Central memory CD8-positive, alpha-beta T cell (primary cell): Measurements from ENCODE around the gene ST6GALNAC3.

Experiments
- ATAC-seq: fragments of 150-1000 bp; cut with Tn5 transposase; replicated peaks from 2 replicates; pipeline ENCODE4 v1.10.0; 2022; ENCODE audit warnings: mild to moderate bottlenecking, moderate FRiP score, moderate number of reproducible peaks; ENCODE audit not compliant: poor library complexity, severe bottlenecking; ENCODE audit errors: extremely low read depth
- DNase-seq, 2 donors: peaks; one replicate each; pipeline ENCODE4 v3.0.0; 2021; ENCODE audit warnings: low spot score in 2 of 2
- H3K27ac Mint-ChIP-seq: one replicate; pipeline ENCODE4 v1.8.0; 2022; ENCODE audit warnings: low read depth, mild to moderate bottlenecking, moderate library complexity, mixed read lengths
- H3K27me3 Mint-ChIP-seq: one replicate; pipeline ENCODE4 v1.8.0; 2022; ENCODE audit warnings: mixed read lengths
- H3K36me3 Mint-ChIP-seq: one replicate; pipeline ENCODE4 v1.8.0; 2022; ENCODE audit warnings: mild to moderate bottlenecking, moderate library complexity, mixed read lengths; ENCODE audit not compliant: insufficient read depth
- H3K4me1 Mint-ChIP-seq: one replicate; pipeline ENCODE4 v1.8.0; 2022; ENCODE audit warnings: mixed read lengths
- H3K4me3 Mint-ChIP-seq: one replicate; pipeline ENCODE4 v1.8.0; 2022; ENCODE audit warnings: mild to moderate bottlenecking, moderate library complexity, mixed read lengths
- H3K9me3 Mint-ChIP-seq: one replicate; pipeline ENCODE4 v1.8.0; 2022; ENCODE audit warnings: mixed read lengths

ST6GALNAC3 gene

DNA sequence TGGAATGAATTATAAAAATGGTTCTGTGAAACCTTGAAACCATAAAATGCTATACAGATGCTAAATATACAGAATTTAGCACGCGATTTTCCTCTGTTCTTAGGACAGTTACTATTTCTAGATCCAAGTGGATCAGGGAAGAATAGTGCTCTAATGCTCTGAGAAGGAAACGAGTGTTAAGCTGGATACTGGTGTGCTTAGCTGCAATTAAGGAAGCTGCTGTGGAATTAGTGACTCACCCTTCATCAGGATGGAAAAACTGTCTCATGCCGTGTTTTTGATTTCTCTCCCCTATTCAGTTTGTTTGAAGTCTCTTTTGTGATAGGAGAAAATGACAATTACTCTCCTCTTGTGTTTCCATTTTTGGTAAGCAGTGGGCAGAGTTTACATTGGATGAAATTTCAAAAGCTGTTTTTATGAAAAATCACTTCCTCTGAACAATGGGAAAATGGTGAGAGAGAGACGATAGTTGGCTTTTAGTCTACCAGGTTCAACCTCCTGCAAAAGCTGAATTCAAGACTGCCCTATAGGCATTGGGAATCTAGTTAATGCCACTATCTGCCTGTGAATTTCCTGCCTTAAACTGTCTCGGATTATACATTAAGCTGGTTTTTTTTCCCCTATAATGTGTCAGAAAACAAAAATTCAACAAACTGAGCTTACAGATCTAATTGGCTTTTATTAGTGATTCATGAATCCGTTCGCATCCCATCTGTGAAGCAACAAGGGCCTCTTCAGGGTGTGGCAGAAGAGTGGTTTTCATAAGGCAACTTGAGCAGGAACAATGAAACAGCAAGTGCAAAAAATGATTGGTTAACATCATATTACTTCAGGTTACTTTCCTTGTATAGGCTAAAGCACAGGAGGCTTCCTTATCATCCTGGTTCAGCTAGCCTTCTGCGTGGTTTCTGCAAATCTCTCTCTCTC, 179.8 kb downstream of the ST6GALNAC3 start:
- Mint-ChIP-seq H3K36me3 (no peaks in the 10 kb centered on the region), H3K9me3 (no peaks in the 10 kb centered on the region), H3K27ac (no peak overlapping the region), H3K4me3 (no peak overlapping the region), H3K27me3 (peaks cover 9% of the 10 kb centered on the region), H3K4me1 (peaks cover 12% of the 10 kb centered on the region)
- ATAC-seq (no peak), DNase-seq (no peak)

DNA sequence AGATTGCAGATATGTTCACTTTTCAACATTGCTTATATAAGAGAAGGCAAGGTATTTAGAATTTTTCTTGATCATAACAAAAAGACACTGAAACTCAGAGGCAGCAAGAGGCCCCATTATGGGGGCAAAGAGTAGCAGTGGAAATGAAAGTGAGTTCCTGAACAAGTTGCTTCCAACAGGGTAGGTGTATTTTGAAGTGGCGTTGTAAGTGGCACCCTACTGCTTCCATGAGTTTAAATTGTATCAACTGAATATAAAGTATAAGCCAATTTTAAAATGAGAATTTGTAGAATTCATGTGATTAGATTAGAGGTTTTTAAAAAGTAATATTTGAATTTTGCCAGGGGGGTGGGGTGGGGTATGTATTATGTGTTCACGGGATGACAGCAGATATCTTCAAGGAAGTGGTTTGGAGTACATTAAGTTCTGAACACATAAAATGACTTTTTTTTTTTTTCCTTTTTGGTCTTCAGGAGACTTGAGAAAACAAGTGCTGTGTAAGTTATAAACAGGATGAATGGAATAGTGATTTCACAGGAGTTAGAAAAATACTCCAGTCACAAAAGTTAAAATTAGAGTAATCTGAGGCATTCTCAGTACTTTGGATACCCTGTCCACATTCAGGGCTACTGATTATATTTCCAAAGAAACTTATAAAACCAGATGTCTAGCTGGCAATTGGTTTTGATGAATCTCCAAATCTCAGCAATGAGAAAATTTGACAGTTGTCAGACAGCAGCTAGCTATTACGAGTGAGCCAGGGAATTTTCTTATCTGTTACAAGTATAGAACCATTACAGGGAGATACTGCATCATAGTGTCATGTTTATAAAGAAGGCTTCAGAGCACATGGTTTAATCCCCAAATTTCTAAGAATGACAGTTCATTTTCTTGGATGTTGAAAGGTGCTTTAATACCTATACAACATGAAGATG, 182.0 kb downstream of the ST6GALNAC3 start:
- Mint-ChIP-seq H3K36me3 (no peaks in the 10 kb centered on the region), H3K4me3 (peak overlapping the region; percentile 8), H3K9me3 (no peaks in the 10 kb centered on the region), H3K4me1 (peaks cover 24% of the 10 kb centered on the region), H3K27me3 (no peaks in the 10 kb centered on the region), H3K27ac (no peak overlapping the region)
- ATAC-seq (no peak), DNase-seq (no peak)

GRCh38 chr1:76257823-76258222, 183.3 kb downstream of the ST6GALNAC3 start:
- DNase-seq = no peak
- Mint-ChIP-seq H3K27ac (no peak overlapping the region), H3K36me3 (no peaks in the 10 kb centered on the region), H3K4me3 (no peak overlapping the region), H3K4me1 (peaks cover 24% of the 10 kb centered on the region), H3K9me3 (no peaks in the 10 kb centered on the region), H3K27me3 (no peaks in the 10 kb centered on the region)
- ATAC-seq = no peak

GRCh38 chr1:76259270-76259669, 184.7 kb downstream of the ST6GALNAC3 start:
- H3K4me1 Mint-ChIP-seq = peaks cover 24% of the 10 kb centered on the region
- no peak overlapping the region for H3K27ac Mint-ChIP-seq
- no peaks in the 10 kb centered on the region for H3K36me3 Mint-ChIP-seq
- no peaks in the 10 kb centered on the region for H3K27me3 Mint-ChIP-seq
- ATAC-seq (no peak), DNase-seq (no peak)
- no peak overlapping the region for H3K4me3 Mint-ChIP-seq
- no peaks in the 10 kb centered on the region for H3K9me3 Mint-ChIP-seq

DNA sequence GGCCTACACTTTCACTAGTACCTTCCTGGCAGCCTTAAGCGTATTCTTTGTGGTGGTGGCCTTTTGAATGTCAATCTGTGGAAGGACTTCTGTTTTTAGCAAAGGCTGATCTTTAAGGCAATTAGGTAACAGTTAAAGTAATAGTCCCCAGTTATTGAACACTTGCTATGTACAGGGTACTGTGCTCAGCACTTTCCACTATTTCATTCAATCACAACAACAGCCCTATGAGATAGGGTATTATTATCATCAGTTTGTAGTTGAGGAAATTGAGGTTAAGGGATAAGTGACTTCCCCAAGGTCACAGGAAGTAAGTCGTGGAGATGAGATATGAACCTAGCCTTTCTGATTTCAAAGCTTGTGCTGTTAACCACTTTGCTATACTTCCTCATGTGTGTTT, 185.7 kb downstream of the ST6GALNAC3 start:
- no peaks in the 10 kb centered on the region for H3K9me3 Mint-ChIP-seq
- no peak overlapping the region for H3K27ac Mint-ChIP-seq
- H3K4me1 Mint-ChIP-seq = peaks cover 24% of the 10 kb centered on the region
- DNase-seq (no peak), ATAC-seq (peak; percentile 56)
- no peaks in the 10 kb centered on the region for H3K36me3 Mint-ChIP-seq
- H3K27me3 Mint-ChIP-seq = no peaks in the 10 kb centered on the region
- no peak overlapping the region for H3K4me3 Mint-ChIP-seq

DNA sequence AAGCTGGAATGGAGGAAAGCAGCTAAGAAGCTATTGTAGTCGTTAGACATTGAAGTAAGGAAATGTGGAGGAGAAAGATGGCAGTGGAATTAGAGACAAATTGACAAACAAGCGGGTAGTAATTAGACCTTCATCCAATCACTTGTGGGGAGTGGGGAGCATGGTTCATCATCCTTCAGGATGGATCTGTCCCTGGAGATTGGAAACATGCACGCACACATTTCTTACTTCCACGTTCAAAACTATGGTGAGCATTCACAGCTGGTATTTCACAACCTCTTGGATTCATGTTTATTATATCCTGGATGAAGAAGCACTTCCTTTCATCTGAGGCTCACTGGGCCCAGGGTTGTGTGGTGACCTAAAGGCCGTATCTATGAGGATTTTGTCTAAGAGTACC, 188.1 kb downstream of the ST6GALNAC3 start:
- ATAC-seq (no peak), DNase-seq (no peak)
- no peaks in the 10 kb centered on the region for H3K36me3 Mint-ChIP-seq
- H3K27me3 Mint-ChIP-seq = no peaks in the 10 kb centered on the region
- peaks cover 22% of the 10 kb centered on the region for H3K4me1 Mint-ChIP-seq
- no peak overlapping the region for H3K27ac Mint-ChIP-seq
- H3K4me3 Mint-ChIP-seq = no peak overlapping the region
- no peaks in the 10 kb centered on the region for H3K9me3 Mint-ChIP-seq

- H3K36me3 Mint-ChIP-seq = no peaks in the 10 kb centered on the region
Measured at GRCh38 chr1:76264642-76265041, 190.1 kb downstream of the ST6GALNAC3 start.

DNA sequence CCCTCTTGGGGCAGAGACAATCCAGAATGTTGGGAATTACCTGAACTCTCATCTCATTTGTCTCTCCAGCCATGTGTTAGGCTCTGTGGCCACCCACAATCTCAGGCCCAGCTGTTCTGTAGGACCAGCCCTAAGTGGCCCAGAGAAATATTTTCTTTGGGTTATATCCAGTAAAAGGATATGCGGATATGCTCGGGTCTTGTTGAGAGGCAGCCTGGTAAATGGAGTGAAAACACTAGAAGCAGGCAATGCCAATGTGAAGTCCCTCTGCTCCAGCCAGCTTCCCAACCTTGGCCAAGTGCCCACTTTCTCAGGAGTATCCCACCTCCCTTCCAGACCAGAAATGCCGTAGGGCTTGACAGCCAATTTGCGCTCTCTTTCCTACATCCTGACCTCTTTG, 192.2 kb downstream of the ST6GALNAC3 start:
- H3K27ac Mint-ChIP-seq = peak overlapping the region; percentile 68
- H3K27me3 Mint-ChIP-seq = no peaks in the 10 kb centered on the region
- no peak for ATAC-seq

More at GRCh38 chr1:76264642-76265041, 190.1 kb downstream of the ST6GALNAC3 start:
- no peak overlapping the region for H3K27ac Mint-ChIP-seq
- no peak for ATAC-seq
- H3K4me1 Mint-ChIP-seq = peaks cover 34% of the 10 kb centered on the region
- H3K27me3 Mint-ChIP-seq = no peaks in the 10 kb centered on the region
- no peak for DNase-seq
- no peak overlapping the region for H3K4me3 Mint-ChIP-seq
- H3K9me3 Mint-ChIP-seq = no peaks in the 10 kb centered on the region

GRCh38 chr1:76267631-76268030, 193.1 kb downstream of the ST6GALNAC3 start:
- H3K36me3 Mint-ChIP-seq = peaks cover 3% of the 10 kb centered on the region
- no peaks in the 10 kb centered on the region for H3K27me3 Mint-ChIP-seq
- DNase-seq (no peak), ATAC-seq (peak; percentile 92)
- peak overlapping the region; percentile 68 for H3K27ac Mint-ChIP-seq
- H3K9me3 Mint-ChIP-seq = no peaks in the 10 kb centered on the region
- peak overlapping the region; percentile 28 for H3K4me3 Mint-ChIP-seq
- H3K4me1 Mint-ChIP-seq = peaks cover 33% of the 10 kb centered on the region

More for the DNA sequence above, 192.2 kb downstream of the ST6GALNAC3 start:
- Mint-ChIP-seq H3K4me1 (peaks cover 33% of the 10 kb centered on the region), H3K4me3 (no peak overlapping the region), H3K9me3 (no peaks in the 10 kb centered on the region), H3K36me3 (peaks cover 3% of the 10 kb centered on the region)
- no peak for DNase-seq

DNA sequence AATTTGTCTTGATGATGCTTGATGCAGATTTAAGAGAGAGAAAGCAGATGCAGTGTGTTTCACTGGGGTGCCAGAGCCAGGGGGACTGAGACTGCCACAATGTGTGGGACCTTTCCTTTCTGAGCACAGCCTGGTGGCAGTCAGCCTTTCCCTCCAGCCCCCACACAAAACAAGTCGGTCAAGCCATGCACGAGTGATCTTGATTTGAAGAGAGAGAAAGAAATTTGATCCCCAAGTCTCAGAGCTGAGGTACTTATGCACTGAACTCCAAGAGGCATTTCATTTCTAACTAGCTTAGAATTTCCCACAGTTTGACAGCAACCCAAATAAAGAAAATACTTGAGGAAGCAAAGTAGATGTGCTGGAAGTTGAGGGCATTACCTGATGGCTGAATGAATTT, 193.8 kb downstream of the ST6GALNAC3 start:
- no peaks in the 10 kb centered on the region for H3K27me3 Mint-ChIP-seq
- peaks cover 3% of the 10 kb centered on the region for H3K36me3 Mint-ChIP-seq
- peaks cover 33% of the 10 kb centered on the region for H3K4me1 Mint-ChIP-seq
- DNase-seq (no peak), ATAC-seq (no peak)
- H3K27ac Mint-ChIP-seq = peak overlapping the region; percentile 56
- H3K4me3 Mint-ChIP-seq = peak overlapping the region; percentile 28
- H3K9me3 Mint-ChIP-seq = no peaks in the 10 kb centered on the region

GRCh38 chr1:76269155-76269554, 194.6 kb downstream of the ST6GALNAC3 start:
- Mint-ChIP-seq H3K4me3 (peak overlapping the region; percentile 28), H3K27me3 (no peaks in the 10 kb centered on the region), H3K36me3 (peaks cover 3% of the 10 kb centered on the region), H3K9me3 (no peaks in the 10 kb centered on the region), H3K4me1 (peaks cover 33% of the 10 kb centered on the region), H3K27ac (peak overlapping the region; percentile 56)
- no peak for ATAC-seq
- no peak for DNase-seq

GRCh38 chr1:76274302-76274701, 199.8 kb downstream of the ST6GALNAC3 start:
- H3K27me3 Mint-ChIP-seq = no peaks in the 10 kb centered on the region
- H3K27ac Mint-ChIP-seq = no peak overlapping the region
- H3K4me3 Mint-ChIP-seq = no peak overlapping the region
- H3K36me3 Mint-ChIP-seq = peaks cover 3% of the 10 kb centered on the region
- no peaks in the 10 kb centered on the region for H3K9me3 Mint-ChIP-seq
- H3K4me1 Mint-ChIP-seq = peaks cover 9% of the 10 kb centered on the region
- ATAC-seq = no peak
- DNase-seq = no peak
